ENCODE data around the gene GLIPR1L1. TPM values are rescaled to one million over a fixed set of nuclear protein-coding genes. Genes with fewer than 3 reads are reported as not detected.
A peak's percentile ranks its signal among the peaks of the same experiment; 100 is the strongest.
"Not testable (repeated sequence)": the region's sequence is repeated elsewhere in the genome, so short reads cannot be mapped to it uniquely, and the experiment has no call there.

The GLIPR1L1 gene
- total RNA-seq, 4 donors from 2014 or later: not detected

- no peak overlapping the region for H3K27ac ChIP-seq
- no peak overlapping the region for H3K4me3 ChIP-seq
- no peaks in the 10 kb centered on the region for H3K9me3 ChIP-seq
- 91% methylated on average over 1 of the region's 1 CpG for WGBS
- peaks cover 9% of the 10 kb centered on the region for H3K4me1 ChIP-seq
- H3K27me3 ChIP-seq: no peaks in the 10 kb centered on the region
- no peaks in the 10 kb centered on the region for H3K36me3 ChIP-seq
- no peak for TF ChIP-seq CTCF (IDR thresholded peaks at IDR 0.05)
- TF ChIP-seq POLR2AphosphoS5 (IDR thresholded peaks at IDR 0.05): no peak
- no peak for TF ChIP-seq EP300 (IDR thresholded peaks at IDR 0.05)
- TF ChIP-seq POLR2A (IDR thresholded peaks at IDR 0.05): no peak
- no peak for DNase-seq (ENCODE audit: low spot score in 2 of 2)
Observed at GRCh38 chr12:75327642-75328041, 6.8 kb upstream of the GLIPR1L1 start.

- Histone ChIP-seq H3K36me3 (no peaks in the 10 kb centered on the region), H3K4me3 (peak within 1 kb of the TSS; percentile 62), H3K4me1 (peaks cover 20% of the 10 kb centered on the region), H3K9me3 (no peaks in the 10 kb centered on the region), H3K27ac (no peak within 1 kb of the TSS), H3K27me3 (no peaks in the 10 kb centered on the region)
- 4% methylated on average over 26 of the region's 40 CpGs for WGBS
- TF ChIP-seq CTCF (IDR thresholded peaks at IDR 0.05) (no peak), EP300 (IDR thresholded peaks at IDR 0.05) (no peak), POLR2A (IDR thresholded peaks at IDR 0.05) (no peak), POLR2AphosphoS5 (IDR thresholded peaks at IDR 0.05) (peak in 1 of 3 donors; percentile 14)
- DNase-seq (ENCODE audit: low spot score in 2 of 2): peak; percentile 83 to 86
Observed at GRCh38 chr12:75329918-75330826, 4.3 kb upstream of the GLIPR1L1 start, which contains the start of gene CAPS2. Gene CAPS2, minus strand, starts transcription at chr12:75330324. Its CDS starts 3,826 bp downstream, at chr12:75326498.

GRCh38 chr12:75337905-75338304 is 3.4 kb downstream of the GLIPR1L1 start:
- 90% methylated on average over 1 of the region's 1 CpG for WGBS
- no peak overlapping the region for H3K4me3 ChIP-seq
- peaks cover 11% of the 10 kb centered on the region for H3K4me1 ChIP-seq
- no peaks in the 10 kb centered on the region for H3K27me3 ChIP-seq
- H3K9me3 ChIP-seq: no peaks in the 10 kb centered on the region
- DNase-seq (ENCODE audit: low spot score in 2 of 2): no peak
- no peak overlapping the region for H3K27ac ChIP-seq
- H3K36me3 ChIP-seq: no peaks in the 10 kb centered on the region
- no peak for TF ChIP-seq EP300 (IDR thresholded peaks at IDR 0.05)
- TF ChIP-seq POLR2A (IDR thresholded peaks at IDR 0.05): no peak
- no peak for TF ChIP-seq POLR2AphosphoS5 (IDR thresholded peaks at IDR 0.05)
- TF ChIP-seq CTCF (IDR thresholded peaks at IDR 0.05): no peak

- 93% methylated on average over 4 of the region's 5 CpGs for WGBS
- H3K4me1 ChIP-seq: no peaks in the 10 kb centered on the region
- H3K27me3 ChIP-seq: no peaks in the 10 kb centered on the region
- no peak for DNase-seq (ENCODE audit: low spot score in 2 of 2)
- H3K4me3 ChIP-seq: no peak overlapping the region
- no peak for TF ChIP-seq CTCF (IDR thresholded peaks at IDR 0.05)
- TF ChIP-seq EP300 (IDR thresholded peaks at IDR 0.05): no peak
- TF ChIP-seq POLR2AphosphoS5 (IDR thresholded peaks at IDR 0.05): no peak
- no peak for TF ChIP-seq POLR2A (IDR thresholded peaks at IDR 0.05)
- H3K9me3 ChIP-seq: no peaks in the 10 kb centered on the region
- H3K36me3 ChIP-seq: no peaks in the 10 kb centered on the region
- H3K27ac ChIP-seq: no peak overlapping the region
Observed at GRCh38 chr12:75341873-75342272, 7.4 kb downstream of the GLIPR1L1 start.

- no peak overlapping the region for H3K4me3 ChIP-seq
- H3K27ac ChIP-seq: no peak overlapping the region
- WGBS: 84% methylated on average over 2 of the region's 2 CpGs
- TF ChIP-seq POLR2AphosphoS5 (IDR thresholded peaks at IDR 0.05) (no peak), POLR2A (IDR thresholded peaks at IDR 0.05) (no peak), CTCF (IDR thresholded peaks at IDR 0.05) (no peak), EP300 (IDR thresholded peaks at IDR 0.05) (no peak)
- no peaks in the 10 kb centered on the region for H3K36me3 ChIP-seq
- no peaks in the 10 kb centered on the region for H3K4me1 ChIP-seq
- H3K9me3 ChIP-seq: no peaks in the 10 kb centered on the region
- DNase-seq (ENCODE audit: low spot score in 2 of 2): no peak
- H3K27me3 ChIP-seq: no peaks in the 10 kb centered on the region
Observed at GRCh38 chr12:75345531-75345930, 11.1 kb downstream of the GLIPR1L1 start.

GRCh38 chr12:75346215-75346614 is 11.7 kb downstream of the GLIPR1L1 start:
- H3K4me3 ChIP-seq; H3K27me3 ChIP-seq; H3K9me3 ChIP-seq; H3K27ac ChIP-seq; DNase-seq (ENCODE audit: low spot score in 2 of 2); H3K36me3 ChIP-seq; H3K4me1 ChIP-seq: not testable (repeated sequence)
- WGBS: 93% methylated on average over 6 of the region's 6 CpGs
